ENCODE measurements around the gene UBE2E2. TPM values are rescaled to one million over a fixed set of nuclear protein-coding genes. Genes with fewer than 3 reads are reported as not detected.

UBE2E2 gene
- total RNA-seq, 1 donor from 2014 or later, result 42.4 TPM

- no peak overlapping the region for H3K4me3 Mint-ChIP-seq (ENCODE audit: unreplicated experiment)
- H3K27me3 Mint-ChIP-seq (ENCODE audit: unreplicated experiment), result no peaks in the 10 kb centered on the region
- H3K4me1 Mint-ChIP-seq (ENCODE audit: unreplicated experiment), result no peaks in the 10 kb centered on the region
These were observed 192.0 kb downstream of the UBE2E2 start for GRCh38 chr3:23395115-23395514.

DNA sequence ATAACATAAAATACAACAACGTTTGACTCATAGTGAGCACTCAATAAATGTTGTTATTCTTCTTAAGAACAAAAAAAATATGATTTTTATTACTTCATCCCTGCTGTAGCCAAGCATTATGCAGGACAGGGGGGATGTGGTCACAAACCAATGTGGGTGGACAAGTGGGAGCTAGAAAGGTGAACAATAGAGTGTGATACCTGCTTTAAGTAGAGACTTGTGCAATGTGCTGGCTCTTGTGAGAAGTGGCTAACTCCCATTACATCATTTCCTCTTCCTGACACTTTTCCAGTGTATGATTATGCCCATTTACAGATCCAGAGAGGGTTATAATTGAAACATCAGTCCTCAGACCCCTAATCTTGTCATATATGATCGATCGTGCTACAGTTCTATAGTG, 193.6 kb downstream of the UBE2E2 start:
- H3K4me3 Mint-ChIP-seq (ENCODE audit: unreplicated experiment), result no peak overlapping the region
- no peaks in the 10 kb centered on the region for H3K27me3 Mint-ChIP-seq (ENCODE audit: unreplicated experiment)
- TF ChIP-seq CTCF (IDR thresholded peaks at IDR 0.05), result no peak
- H3K9me3 Mint-ChIP-seq (ENCODE audit: unreplicated experiment), result no peaks in the 10 kb centered on the region
- H3K27ac Mint-ChIP-seq (ENCODE audit: unreplicated experiment), result no peak overlapping the region
- no peaks in the 10 kb centered on the region for H3K4me1 Mint-ChIP-seq (ENCODE audit: unreplicated experiment)
- H3K36me3 Mint-ChIP-seq (ENCODE audit: unreplicated experiment), result no peaks in the 10 kb centered on the region
- DNase-seq (ENCODE audit: extremely low spot score, unreplicated experiment), result no peak

More at GRCh38 chr3:23395115-23395514, 192.0 kb downstream of the UBE2E2 start:
- Mint-ChIP-seq H3K9me3 (ENCODE audit: unreplicated experiment) (no peaks in the 10 kb centered on the region), H3K27ac (ENCODE audit: unreplicated experiment) (no peak overlapping the region), H3K36me3 (ENCODE audit: unreplicated experiment) (peaks cover 4% of the 10 kb centered on the region)
- no peak for TF ChIP-seq CTCF (IDR thresholded peaks at IDR 0.05)
- DNase-seq (ENCODE audit: extremely low spot score, unreplicated experiment), result no peak

DNA sequence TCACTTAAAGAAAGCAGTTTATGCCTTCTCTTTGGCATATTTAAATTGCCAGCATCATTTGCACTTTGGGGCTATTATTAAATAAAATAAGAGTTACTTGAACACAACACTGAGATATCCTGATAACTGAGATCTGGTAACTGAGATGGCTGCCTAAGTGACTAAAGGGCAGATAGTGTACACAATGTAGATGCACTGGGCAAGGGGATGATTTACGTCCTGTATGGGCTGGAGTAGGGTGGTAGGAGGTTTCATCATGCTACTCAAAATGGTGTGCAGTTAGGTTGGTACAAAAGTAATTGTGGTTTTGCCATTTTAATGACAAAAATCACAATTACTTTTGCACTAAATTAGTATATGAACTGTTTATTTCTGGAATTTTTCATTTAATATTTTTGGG, 196.1 kb downstream of the UBE2E2 start:
- Mint-ChIP-seq H3K4me3 (ENCODE audit: unreplicated experiment) (no peak overlapping the region), H3K27me3 (ENCODE audit: unreplicated experiment) (no peaks in the 10 kb centered on the region), H3K4me1 (ENCODE audit: unreplicated experiment) (no peaks in the 10 kb centered on the region), H3K36me3 (ENCODE audit: unreplicated experiment) (no peaks in the 10 kb centered on the region), H3K9me3 (ENCODE audit: unreplicated experiment) (no peaks in the 10 kb centered on the region), H3K27ac (ENCODE audit: unreplicated experiment) (no peak overlapping the region)
- TF ChIP-seq CTCF (IDR thresholded peaks at IDR 0.05), result no peak
- no peak for DNase-seq (ENCODE audit: extremely low spot score, unreplicated experiment)

DNA sequence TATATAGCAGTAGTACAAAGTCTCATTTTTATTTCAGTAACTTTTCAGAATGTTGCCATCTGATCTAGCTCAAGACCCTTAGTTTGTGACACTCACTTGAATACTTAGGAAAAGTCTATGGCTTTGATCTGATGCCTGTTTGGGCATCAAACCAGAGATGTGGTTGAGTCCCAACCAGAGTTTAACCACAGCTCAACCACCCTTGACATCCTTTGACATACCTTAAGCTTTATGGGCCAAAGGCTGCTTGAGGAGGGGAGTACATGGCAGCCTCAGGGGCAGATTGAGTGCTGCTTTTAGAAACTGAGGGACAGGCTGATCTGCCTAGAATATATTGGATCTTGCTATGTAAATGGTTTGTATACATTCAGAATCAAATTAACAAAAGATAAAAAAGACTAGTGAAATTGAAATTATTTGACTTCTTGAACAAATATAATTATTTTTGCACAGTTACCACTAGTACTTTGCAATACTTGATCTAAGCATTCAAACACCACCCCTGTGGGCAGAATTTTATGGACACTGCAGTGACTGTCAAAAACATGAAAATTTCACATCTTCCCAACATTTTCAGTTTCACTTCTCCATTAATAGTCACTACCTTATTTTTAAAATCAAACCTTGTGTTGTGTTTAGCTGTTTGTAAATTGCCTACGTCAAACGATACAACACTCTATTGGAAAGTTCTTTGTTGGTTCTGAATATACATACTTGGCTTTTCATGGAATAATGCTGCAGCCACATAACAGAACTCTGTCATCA, 199.8 kb downstream of the UBE2E2 start:
- H3K36me3 Mint-ChIP-seq (ENCODE audit: unreplicated experiment), result no peaks in the 10 kb centered on the region
- DNase-seq (ENCODE audit: extremely low spot score, unreplicated experiment), result no peak
- TF ChIP-seq CTCF (IDR thresholded peaks at IDR 0.05), result no peak
- H3K4me1 Mint-ChIP-seq (ENCODE audit: unreplicated experiment), result peaks cover 20% of the 10 kb centered on the region
- H3K27me3 Mint-ChIP-seq (ENCODE audit: unreplicated experiment), result no peaks in the 10 kb centered on the region
- H3K9me3 Mint-ChIP-seq (ENCODE audit: unreplicated experiment), result no peaks in the 10 kb centered on the region
- no peak overlapping the region for H3K27ac Mint-ChIP-seq (ENCODE audit: unreplicated experiment)
- no peak overlapping the region for H3K4me3 Mint-ChIP-seq (ENCODE audit: unreplicated experiment)

- Mint-ChIP-seq H3K36me3 (ENCODE audit: unreplicated experiment) (no peaks in the 10 kb centered on the region), H3K4me1 (ENCODE audit: unreplicated experiment) (peaks cover 20% of the 10 kb centered on the region), H3K9me3 (ENCODE audit: unreplicated experiment) (no peaks in the 10 kb centered on the region), H3K4me3 (ENCODE audit: unreplicated experiment) (no peak overlapping the region), H3K27me3 (ENCODE audit: unreplicated experiment) (no peaks in the 10 kb centered on the region), H3K27ac (ENCODE audit: unreplicated experiment) (no peak overlapping the region)
- no peak for TF ChIP-seq CTCF (IDR thresholded peaks at IDR 0.05)
- no peak for DNase-seq (ENCODE audit: extremely low spot score, unreplicated experiment)
These were observed 201.1 kb downstream of the UBE2E2 start for GRCh38 chr3:23404246-23404645.
